ENCODE data around the gene ZNRF2.

DNA sequence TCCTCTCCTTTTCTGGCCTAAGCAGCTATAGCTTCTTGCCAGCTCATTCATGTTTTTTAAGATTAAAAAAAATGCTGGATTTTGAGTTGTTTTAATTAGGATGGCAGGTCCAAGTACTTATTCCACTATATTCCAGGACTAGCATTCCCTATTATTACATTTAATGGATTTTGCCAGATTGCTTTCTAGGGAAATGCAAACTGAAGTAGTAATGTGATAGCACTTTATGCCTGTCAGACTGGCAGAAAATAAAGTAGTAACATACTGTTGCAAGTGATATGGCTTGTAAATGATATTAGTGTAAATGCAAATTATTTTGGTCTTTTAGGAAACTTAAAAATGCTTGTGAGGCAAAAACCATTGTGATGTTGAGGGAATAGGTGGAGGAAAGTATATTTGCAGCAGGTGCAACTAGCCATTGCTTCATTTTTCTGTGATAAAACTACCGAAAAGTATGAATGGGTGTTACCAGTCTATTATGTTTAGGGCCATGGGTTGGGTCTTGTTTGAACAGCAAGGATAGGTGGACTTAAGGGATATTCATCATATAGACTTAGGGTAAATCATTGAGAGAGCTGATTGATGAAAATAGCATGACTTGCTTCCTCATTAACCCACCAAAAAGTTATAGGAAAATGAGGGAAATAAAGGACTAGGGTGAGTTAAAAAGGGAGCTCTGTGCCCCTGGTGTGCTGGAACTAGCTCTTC, 19.9 kb downstream of the ZNRF2 start:
- TF ChIP-seq, protein P1, sequence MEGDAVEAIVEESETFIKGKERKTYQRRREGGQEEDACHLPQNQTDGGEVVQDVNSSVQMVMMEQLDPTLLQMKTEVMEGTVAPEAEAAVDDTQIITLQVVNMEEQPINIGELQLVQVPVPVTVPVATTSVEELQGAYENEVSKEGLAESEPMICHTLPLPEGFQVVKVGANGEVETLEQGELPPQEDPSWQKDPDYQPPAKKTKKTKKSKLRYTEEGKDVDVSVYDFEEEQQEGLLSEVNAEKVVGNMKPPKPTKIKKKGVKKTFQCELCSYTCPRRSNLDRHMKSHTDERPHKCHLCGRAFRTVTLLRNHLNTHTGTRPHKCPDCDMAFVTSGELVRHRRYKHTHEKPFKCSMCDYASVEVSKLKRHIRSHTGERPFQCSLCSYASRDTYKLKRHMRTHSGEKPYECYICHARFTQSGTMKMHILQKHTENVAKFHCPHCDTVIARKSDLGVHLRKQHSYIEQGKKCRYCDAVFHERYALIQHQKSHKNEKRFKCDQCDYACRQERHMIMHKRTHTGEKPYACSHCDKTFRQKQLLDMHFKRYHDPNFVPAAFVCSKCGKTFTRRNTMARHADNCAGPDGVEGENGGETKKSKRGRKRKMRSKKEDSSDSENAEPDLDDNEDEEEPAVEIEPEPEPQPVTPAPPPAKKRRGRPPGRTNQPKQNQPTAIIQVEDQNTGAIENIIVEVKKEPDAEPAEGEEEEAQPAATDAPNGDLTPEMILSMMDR (IDR thresholded peaks at IDR 0.05): no peak
- TF ChIP-seq POLR2A (IDR thresholded peaks at IDR 0.05): no peak

All from esophagus squamous epithelium (tissue), 4 donors.